KOPT-K1 (cell line): ENCODE data around the gene ADAMTSL1.

Source experiments
- H3K27ac ChIP-seq: fragments of 200-600 bp; sonication (generic); 2 replicates; pipeline ENCODE4 v1.5.1; 2016; ENCODE audit warnings: antibody characterized with exemption, mild to moderate bottlenecking, low read depth, low read length; ENCODE audit not compliant: poor library complexity, severe bottlenecking
- H3K36me3 ChIP-seq: fragments of 200-600 bp; sonication (generic); 2 replicates; pipeline ENCODE4 v1.5.1; 2017; ENCODE audit warnings: antibody characterized with exemption, mild to moderate bottlenecking, low read length, moderate library complexity; ENCODE audit not compliant: insufficient read depth
- H3K9me3 ChIP-seq: fragments of 200-600 bp; sonication (generic); 2 replicates; pipeline ENCODE4 v1.5.1; 2017; ENCODE audit warnings: antibody characterized with exemption, low read length, mild to moderate bottlenecking; ENCODE audit not compliant: insufficient read depth, poor library complexity, severe bottlenecking

ADAMTSL1 gene

GRCh38 chr9:18479405-18479804, 5.5 kb downstream of the ADAMTSL1 start:
- no peak overlapping the region for H3K27ac ChIP-seq
- no peaks in the 10 kb centered on the region for H3K9me3 ChIP-seq
- no peaks in the 10 kb centered on the region for H3K36me3 ChIP-seq

GRCh38 chr9:18480662-18481093, 6.7 kb downstream of the ADAMTSL1 start:
- Histone ChIP-seq H3K36me3 (no peaks in the 10 kb centered on the region), H3K9me3 (no peaks in the 10 kb centered on the region), H3K27ac (no peak overlapping the region)

GRCh38 chr9:18482371-18482770, 8.4 kb downstream of the ADAMTSL1 start:
- H3K9me3 ChIP-seq, result no peaks in the 10 kb centered on the region
- no peak overlapping the region for H3K27ac ChIP-seq
- H3K36me3 ChIP-seq, result no peaks in the 10 kb centered on the region

GRCh38 chr9:18485714-18486113, 11.8 kb downstream of the ADAMTSL1 start:
- Histone ChIP-seq H3K9me3 (no peaks in the 10 kb centered on the region), H3K36me3 (no peaks in the 10 kb centered on the region), H3K27ac (no peak overlapping the region)

- Histone ChIP-seq H3K36me3 (no peaks in the 10 kb centered on the region), H3K9me3 (no peaks in the 10 kb centered on the region), H3K27ac (no peak overlapping the region)
Measured at GRCh38 chr9:18487611-18488010, 13.7 kb downstream of the ADAMTSL1 start.

GRCh38 chr9:18488886-18489285, 14.9 kb downstream of the ADAMTSL1 start:
- no peaks in the 10 kb centered on the region for H3K36me3 ChIP-seq
- no peak overlapping the region for H3K27ac ChIP-seq
- H3K9me3 ChIP-seq, result no peaks in the 10 kb centered on the region

- Histone ChIP-seq H3K9me3 (no peaks in the 10 kb centered on the region), H3K27ac (no peak overlapping the region), H3K36me3 (no peaks in the 10 kb centered on the region)
Measured at GRCh38 chr9:18489861-18490260, 15.9 kb downstream of the ADAMTSL1 start.

- H3K9me3 ChIP-seq, result no peaks in the 10 kb centered on the region
- H3K27ac ChIP-seq, result no peak overlapping the region
- no peaks in the 10 kb centered on the region for H3K36me3 ChIP-seq
Measured at GRCh38 chr9:18490641-18491370, 16.9 kb downstream of the ADAMTSL1 start.

- H3K36me3 ChIP-seq, result no peaks in the 10 kb centered on the region
- no peaks in the 10 kb centered on the region for H3K9me3 ChIP-seq
- H3K27ac ChIP-seq, result no peak overlapping the region
Measured at GRCh38 chr9:18492612-18493011, 18.7 kb downstream of the ADAMTSL1 start.

GRCh38 chr9:18493451-18493993, 19.6 kb downstream of the ADAMTSL1 start:
- Histone ChIP-seq H3K27ac (no peak overlapping the region), H3K9me3 (no peaks in the 10 kb centered on the region), H3K36me3 (no peaks in the 10 kb centered on the region)

- no peak overlapping the region for H3K27ac ChIP-seq
Measured at GRCh38 chr9:18495065-18495464, 21.1 kb downstream of the ADAMTSL1 start.

GRCh38 chr9:18496256-18497000, 22.5 kb downstream of the ADAMTSL1 start:
- no peaks in the 10 kb centered on the region for H3K36me3 ChIP-seq
- no peaks in the 10 kb centered on the region for H3K9me3 ChIP-seq
- H3K27ac ChIP-seq, result no peak overlapping the region

More at GRCh38 chr9:18495065-18495464, 21.1 kb downstream of the ADAMTSL1 start:
- H3K9me3 ChIP-seq, result no peaks in the 10 kb centered on the region
- H3K36me3 ChIP-seq, result no peaks in the 10 kb centered on the region

- H3K36me3 ChIP-seq, result no peaks in the 10 kb centered on the region
- no peak overlapping the region for H3K27ac ChIP-seq
- H3K9me3 ChIP-seq, result no peaks in the 10 kb centered on the region
Measured at GRCh38 chr9:18499062-18499461, 25.1 kb downstream of the ADAMTSL1 start.

GRCh38 chr9:18499980-18500379, 26.0 kb downstream of the ADAMTSL1 start:
- Histone ChIP-seq H3K9me3 (no peaks in the 10 kb centered on the region), H3K27ac (no peak overlapping the region), H3K36me3 (no peaks in the 10 kb centered on the region)

GRCh38 chr9:18500451-18500850, 26.5 kb downstream of the ADAMTSL1 start:
- H3K9me3 ChIP-seq, result no peaks in the 10 kb centered on the region
- H3K36me3 ChIP-seq, result no peaks in the 10 kb centered on the region
- no peak overlapping the region for H3K27ac ChIP-seq
